ENCODE data around the gene ACBD3. TPM values are rescaled to one million over a fixed set of nuclear protein-coding genes. Genes with fewer than 3 reads are reported as not detected.
"Not testable (repeated sequence)": the region's sequence is repeated elsewhere in the genome, so short reads cannot be mapped to it uniquely, and the experiment has no call there.

ACBD3 gene
- total RNA-seq, 2 experiments from 2014 or later = 17.0 to 20.2 TPM

DNA sequence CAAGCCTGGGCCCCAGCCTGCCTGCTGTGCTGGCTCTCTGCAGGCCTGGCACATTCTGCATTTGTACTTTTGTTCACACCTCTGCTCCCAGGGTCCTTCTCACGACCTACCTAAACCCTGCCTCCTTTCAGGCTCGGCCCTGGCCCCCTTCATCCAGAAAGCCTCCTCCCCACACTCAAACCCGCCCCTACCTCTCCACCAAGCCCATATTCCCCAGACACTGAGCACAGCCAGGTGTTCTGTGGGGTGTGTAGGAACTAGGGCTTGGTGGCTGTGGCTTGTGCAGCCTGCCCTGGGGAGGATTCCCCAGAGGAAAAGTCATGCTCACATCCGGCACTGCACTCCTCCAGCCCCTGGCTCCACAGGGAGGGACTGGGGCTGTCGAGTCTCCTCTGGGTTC lies 28.7 kb upstream of the ACBD3 start:
- DNase-seq (no peak), ATAC-seq (no peak)
- no peaks in the 10 kb centered on the region for H3K9me3 Mint-ChIP-seq (ENCODE audit: low read depth)
- peaks cover 2% of the 10 kb centered on the region for H3K27me3 Mint-ChIP-seq
- no peaks in the 10 kb centered on the region for H3K36me3 Mint-ChIP-seq (ENCODE audit: low read depth)
- CTCF ChIA-PET = no interaction called here
- H3K27ac Mint-ChIP-seq = no peak overlapping the region
- H3K4me1 Mint-ChIP-seq = no peaks in the 10 kb centered on the region
- H3K4me3 Mint-ChIP-seq = no peak overlapping the region
- intact Hi-C loops (cut with DNase I, micrococcal nuclease) = no loop called here
- POLR2A ChIA-PET = no interaction called here

DNA sequence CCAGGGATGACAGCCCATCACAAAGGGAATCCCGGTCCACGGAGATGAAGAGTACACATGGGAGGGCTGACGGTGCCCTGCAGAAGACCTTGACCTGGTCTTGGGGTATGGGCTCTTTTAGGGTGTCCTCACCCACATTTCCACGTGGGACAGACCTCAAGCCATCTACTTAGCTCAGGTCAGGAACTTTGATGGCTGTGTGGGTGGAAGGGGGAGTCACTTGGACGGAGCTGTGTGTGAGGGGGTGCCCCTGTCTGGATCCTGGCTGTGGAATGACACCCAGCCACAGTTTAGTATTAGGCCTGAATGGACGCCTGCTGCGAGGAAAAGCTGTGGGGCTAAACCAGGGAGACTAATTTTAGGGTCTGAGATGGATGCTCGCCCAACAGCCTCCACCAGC lies 26.0 kb upstream of the ACBD3 start:
- ATAC-seq = no peak

DNA sequence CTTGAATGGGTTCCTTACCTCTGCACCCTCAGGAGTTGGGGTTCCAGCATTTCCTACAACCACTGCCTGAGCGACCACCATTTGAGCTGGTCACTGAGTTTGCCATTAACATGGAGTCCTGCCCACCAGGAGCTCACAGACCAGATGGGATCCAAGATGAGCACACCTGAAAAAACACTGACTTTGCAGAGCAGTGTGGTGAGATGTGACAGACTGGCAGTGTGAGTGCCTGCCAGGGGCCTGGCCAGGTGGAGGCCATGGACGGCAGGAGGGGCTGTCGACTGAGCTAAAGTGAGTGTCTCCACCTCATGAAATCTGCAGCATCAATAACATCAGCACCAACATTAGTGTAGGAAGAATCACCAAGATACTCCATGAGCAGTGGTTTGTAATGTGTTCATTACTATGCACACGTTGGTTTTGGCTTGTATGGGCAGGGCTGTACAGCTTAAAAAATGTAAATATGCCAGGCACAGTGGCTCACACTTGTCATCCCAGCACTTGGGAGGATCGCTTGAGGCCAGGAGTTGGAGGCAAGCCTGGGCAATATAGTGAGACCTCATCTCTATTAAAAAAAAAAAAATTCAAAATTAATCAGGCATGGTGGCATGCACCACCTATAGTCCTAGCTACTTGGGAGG lies 24.8 kb upstream of the ACBD3 start:
- DNase-seq = no peak
- Mint-ChIP-seq H3K27ac (no peak overlapping the region), H3K4me1 (no peaks in the 10 kb centered on the region), H3K27me3 (no peaks in the 10 kb centered on the region), H3K36me3 (ENCODE audit: low read depth) (no peaks in the 10 kb centered on the region), H3K4me3 (no peak overlapping the region), H3K9me3 (ENCODE audit: low read depth) (no peaks in the 10 kb centered on the region)
- no peak for ATAC-seq
- ChIA-PET CTCF (interaction anchor here (0.6 to 2.1 kb wide), 5 partner anchors 12 to 122 kb away, joined by 3 to 12 read pairs (median 4); no protein-coding TSS in a partner anchor), POLR2A (interaction anchor here (0.6 to 1.0 kb wide), 4 partner anchors 19 to 737 kb away, joined by 3 to 8 read pairs (median 4); no protein-coding TSS in a partner anchor)
- intact Hi-C loops (cut with DNase I, micrococcal nuclease) = no loop called here

More for the DNA sequence above, 26.0 kb upstream of the ACBD3 start:
- Mint-ChIP-seq H3K9me3 (ENCODE audit: low read depth) (no peaks in the 10 kb centered on the region), H3K27ac (no peak overlapping the region), H3K27me3 (no peaks in the 10 kb centered on the region), H3K4me3 (no peak overlapping the region), H3K36me3 (ENCODE audit: low read depth) (no peaks in the 10 kb centered on the region), H3K4me1 (no peaks in the 10 kb centered on the region)
- intact Hi-C loops (cut with DNase I, micrococcal nuclease) = no loop called here
- CTCF ChIA-PET = interaction anchor here (1.1 kb wide), 1 partner anchor 10 kb away, joined by 3 read pairs; no protein-coding TSS in a partner anchor
- no peak for DNase-seq
- POLR2A ChIA-PET = no interaction called here

DNA sequence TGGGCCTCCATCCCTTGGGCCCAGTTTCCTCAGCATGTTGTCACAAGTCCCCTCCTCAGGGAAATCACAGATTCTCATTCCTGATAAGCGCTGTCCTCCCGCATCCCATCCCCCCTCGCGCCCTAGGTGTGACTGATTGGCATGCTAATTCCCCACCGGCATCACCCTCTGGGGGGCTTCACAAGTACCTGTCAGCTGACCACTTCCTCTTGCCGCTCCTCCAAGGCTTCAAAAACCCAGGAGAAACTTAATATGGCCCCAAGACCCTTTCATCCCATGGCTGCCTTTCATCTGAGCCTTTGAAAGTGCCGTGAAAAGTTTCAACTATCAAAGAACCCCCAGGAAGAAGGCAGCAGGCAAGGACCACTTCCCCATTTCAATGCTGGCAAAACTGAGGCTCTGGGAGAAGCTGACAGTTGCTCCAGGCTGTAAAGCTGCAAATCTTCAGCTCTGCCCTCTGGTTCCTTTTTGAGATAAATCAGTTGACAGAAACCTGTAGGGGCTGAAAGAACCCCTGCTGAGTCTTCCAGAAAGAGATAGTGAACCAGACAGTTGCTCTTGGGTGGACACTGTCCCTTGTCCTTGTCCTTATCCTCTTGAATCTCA lies 24.1 kb upstream of the ACBD3 start:
- no peak for DNase-seq
- intact Hi-C loops (cut with DNase I, micrococcal nuclease) = no loop called here

DNA sequence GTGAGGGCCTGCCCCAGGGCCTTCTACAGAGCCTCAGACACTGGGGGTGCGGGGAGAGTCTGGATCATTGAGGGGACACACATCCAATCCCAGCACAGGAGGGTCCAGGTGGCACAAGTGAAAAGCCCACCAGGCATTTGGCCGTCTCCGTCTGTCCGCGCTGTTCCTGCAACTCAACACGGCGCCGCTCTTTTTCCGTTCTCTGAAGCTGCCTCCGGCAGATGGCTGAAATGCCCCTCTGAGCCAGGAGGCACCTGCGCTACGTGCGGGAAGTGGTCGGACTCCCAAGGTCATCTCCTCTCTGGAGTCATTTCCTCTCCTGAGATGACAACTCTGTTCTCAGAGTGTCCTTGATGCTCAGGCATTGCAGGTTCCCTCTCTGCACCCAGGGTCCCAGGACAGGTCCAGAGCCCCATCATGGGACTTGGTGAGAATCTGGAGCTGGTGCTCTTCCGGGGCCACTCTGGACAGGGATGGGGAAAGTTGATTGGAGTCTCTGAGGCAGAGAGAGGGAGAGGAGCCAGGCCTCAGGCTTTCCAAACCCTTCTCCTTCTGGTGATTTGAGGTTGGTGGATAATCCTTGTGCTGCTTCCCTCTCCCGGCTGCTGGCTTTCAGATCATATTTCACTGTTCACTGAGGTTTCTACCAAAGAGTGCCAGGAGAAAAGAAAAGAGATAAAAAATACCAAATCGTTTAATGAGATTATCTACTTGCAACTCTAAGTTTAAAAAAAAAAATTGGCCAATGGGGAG lies 22.9 kb upstream of the ACBD3 start:
- no peak overlapping the region for H3K27ac Mint-ChIP-seq
- POLR2A ChIA-PET = interaction anchor here (0.5 kb wide), 1 partner anchor 150 kb away, joined by 4 read pairs; no protein-coding TSS in a partner anchor
- CTCF ChIA-PET = interaction anchor here (1.7 kb wide), 1 partner anchor 84 kb away, joined by 9 read pairs; no protein-coding TSS in a partner anchor

More for the DNA sequence above, 24.1 kb upstream of the ACBD3 start:
- Mint-ChIP-seq H3K4me1 (no peaks in the 10 kb centered on the region), H3K9me3 (ENCODE audit: low read depth) (no peaks in the 10 kb centered on the region), H3K27me3 (no peaks in the 10 kb centered on the region), H3K27ac (no peak overlapping the region), H3K36me3 (ENCODE audit: low read depth) (no peaks in the 10 kb centered on the region), H3K4me3 (no peak overlapping the region)
- ChIA-PET POLR2A (interaction anchor here (0.6 to 1.0 kb wide), 3 partner anchors 85 to 146 kb away, joined by 3 to 4 read pairs (median 3); no protein-coding TSS in a partner anchor), CTCF (interaction anchor here (0.6 to 2.1 kb wide), 4 partner anchors 14 to 123 kb away, joined by 3 to 12 read pairs (median 4); no protein-coding TSS in a partner anchor)
- ATAC-seq = no peak

DNA sequence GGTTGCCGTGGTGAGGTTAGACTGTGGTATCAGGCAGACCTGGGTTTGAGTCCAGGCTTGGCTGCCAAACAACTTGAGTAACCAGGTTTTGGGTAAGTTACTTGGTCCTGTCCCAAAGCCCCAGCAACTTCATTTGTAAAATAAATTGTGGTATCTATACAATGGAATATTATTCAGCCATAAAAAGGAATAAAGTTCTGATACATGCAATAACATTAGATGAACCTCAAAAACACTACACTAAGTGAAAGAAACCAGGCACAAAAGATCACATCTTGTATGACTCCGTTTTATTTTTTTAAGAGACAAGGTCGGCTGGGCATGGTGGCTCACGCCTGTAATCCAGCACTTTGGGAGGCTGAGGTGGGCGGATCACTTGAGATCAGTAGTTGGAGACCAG lies 20.5 kb upstream of the ACBD3 start:
- Mint-ChIP-seq H3K4me1 (no peaks in the 10 kb centered on the region), H3K4me3 (no peak overlapping the region), H3K27ac (no peak overlapping the region), H3K27me3 (peaks cover 2% of the 10 kb centered on the region), H3K36me3 (ENCODE audit: low read depth) (no peaks in the 10 kb centered on the region), H3K9me3 (ENCODE audit: low read depth) (no peaks in the 10 kb centered on the region)
- DNase-seq (no peak), ATAC-seq (no peak)
- ChIA-PET CTCF (interaction anchor here (1.0 kb wide), 1 partner anchor 142 kb away, joined by 3 read pairs; no protein-coding TSS in a partner anchor), POLR2A (no interaction called here)
- intact Hi-C loops (cut with DNase I, micrococcal nuclease) = no loop called here

More for the DNA sequence above, 22.9 kb upstream of the ACBD3 start:
- no peak for DNase-seq
- no peak for ATAC-seq
- Mint-ChIP-seq H3K4me1 (no peaks in the 10 kb centered on the region), H3K36me3 (ENCODE audit: low read depth) (no peaks in the 10 kb centered on the region), H3K4me3 (no peak overlapping the region), H3K9me3 (ENCODE audit: low read depth) (no peaks in the 10 kb centered on the region), H3K27me3 (no peaks in the 10 kb centered on the region)
- intact Hi-C loops (cut with DNase I, micrococcal nuclease) = no loop called here

DNA sequence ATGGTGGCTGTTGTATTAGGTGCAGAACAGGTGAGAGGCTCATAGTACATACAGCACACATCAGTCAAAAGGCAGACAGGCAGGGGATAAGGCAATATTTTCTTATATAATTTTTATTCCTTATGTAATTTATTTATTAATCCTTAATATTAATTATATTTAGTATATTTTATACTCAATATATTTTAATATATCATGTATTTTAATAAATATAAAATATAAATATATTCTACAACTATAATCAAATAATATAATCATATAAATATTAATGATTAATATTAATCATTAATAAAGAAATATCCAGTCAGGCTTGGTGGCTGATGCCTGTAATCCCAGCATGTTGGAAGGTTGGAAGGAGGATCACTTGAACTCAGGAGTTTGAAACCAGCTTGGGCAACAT lies 17.7 kb upstream of the ACBD3 start:
- Mint-ChIP-seq H3K36me3 (ENCODE audit: low read depth) (no peaks in the 10 kb centered on the region), H3K9me3 (ENCODE audit: low read depth) (no peaks in the 10 kb centered on the region), H3K27me3 (peaks cover 2% of the 10 kb centered on the region), H3K27ac (no peak overlapping the region), H3K4me3 (no peak overlapping the region), H3K4me1 (no peaks in the 10 kb centered on the region)
- intact Hi-C loops (cut with DNase I, micrococcal nuclease) = no loop called here
- no peak for DNase-seq
- ATAC-seq = no peak
- ChIA-PET POLR2A (no interaction called here), CTCF (no interaction called here)

DNA sequence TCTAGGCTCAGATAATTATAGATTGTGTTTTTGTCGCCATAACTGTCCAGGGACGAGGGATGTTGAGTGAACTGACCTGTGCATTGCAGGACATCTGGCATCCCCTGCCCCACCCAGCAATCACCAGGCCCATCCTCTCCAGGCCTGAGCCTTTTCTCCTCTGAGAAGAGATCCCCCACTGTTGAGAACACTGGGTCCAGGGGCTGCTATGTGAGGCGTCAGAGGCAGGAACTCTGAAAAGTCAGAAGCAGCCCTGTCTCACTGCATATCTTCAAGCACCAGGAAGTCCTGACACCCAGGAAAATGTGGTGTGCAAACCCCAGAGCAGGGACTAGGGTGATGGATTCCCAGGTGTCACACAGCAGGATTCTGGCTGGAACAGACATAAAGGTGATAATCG lies 17.1 kb upstream of the ACBD3 start:
- no peaks in the 10 kb centered on the region for H3K9me3 Mint-ChIP-seq (ENCODE audit: low read depth)
- H3K27ac Mint-ChIP-seq = no peak overlapping the region
- intact Hi-C loops (cut with DNase I, micrococcal nuclease) = no loop called here
- H3K4me1 Mint-ChIP-seq = no peaks in the 10 kb centered on the region
- no peak overlapping the region for H3K4me3 Mint-ChIP-seq
- POLR2A ChIA-PET = no interaction called here
- peaks cover 2% of the 10 kb centered on the region for H3K27me3 Mint-ChIP-seq
- CTCF ChIA-PET = no interaction called here
- DNase-seq = no peak
- no peak for ATAC-seq
- H3K36me3 Mint-ChIP-seq (ENCODE audit: low read depth) = no peaks in the 10 kb centered on the region

DNA sequence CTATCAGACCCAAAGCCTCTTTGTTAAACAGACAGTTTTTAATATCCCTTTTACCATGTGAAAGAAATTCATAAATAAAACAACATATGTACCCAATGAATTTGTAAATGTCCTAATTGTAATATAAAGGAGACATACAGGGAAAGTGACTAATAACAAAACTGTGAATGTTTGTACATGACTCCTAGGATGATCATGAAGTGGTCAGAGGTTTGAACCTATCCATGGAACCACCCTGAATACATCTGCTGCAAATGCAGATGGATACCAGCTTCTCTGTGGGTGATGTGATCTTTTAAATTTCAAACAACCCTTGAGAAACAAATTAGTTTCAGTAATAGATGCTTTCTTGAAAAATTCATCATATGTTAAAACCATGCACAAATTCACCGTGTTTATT lies 16.7 kb upstream of the ACBD3 start:
- intact Hi-C loops (cut with DNase I, micrococcal nuclease) = no loop called here
- H3K9me3 Mint-ChIP-seq (ENCODE audit: low read depth) = no peaks in the 10 kb centered on the region
- H3K4me1 Mint-ChIP-seq = no peaks in the 10 kb centered on the region
- peak; percentile 58 for ATAC-seq
- peaks cover 2% of the 10 kb centered on the region for H3K27me3 Mint-ChIP-seq
- H3K36me3 Mint-ChIP-seq (ENCODE audit: low read depth) = no peaks in the 10 kb centered on the region
- no peak overlapping the region for H3K4me3 Mint-ChIP-seq
- no peak for DNase-seq
- ChIA-PET POLR2A (interaction anchor here (0.9 kb wide), 1 partner anchor 104 kb away, joined by 3 read pairs; no protein-coding TSS in a partner anchor), CTCF (no interaction called here)
- H3K27ac Mint-ChIP-seq = no peak overlapping the region

DNA sequence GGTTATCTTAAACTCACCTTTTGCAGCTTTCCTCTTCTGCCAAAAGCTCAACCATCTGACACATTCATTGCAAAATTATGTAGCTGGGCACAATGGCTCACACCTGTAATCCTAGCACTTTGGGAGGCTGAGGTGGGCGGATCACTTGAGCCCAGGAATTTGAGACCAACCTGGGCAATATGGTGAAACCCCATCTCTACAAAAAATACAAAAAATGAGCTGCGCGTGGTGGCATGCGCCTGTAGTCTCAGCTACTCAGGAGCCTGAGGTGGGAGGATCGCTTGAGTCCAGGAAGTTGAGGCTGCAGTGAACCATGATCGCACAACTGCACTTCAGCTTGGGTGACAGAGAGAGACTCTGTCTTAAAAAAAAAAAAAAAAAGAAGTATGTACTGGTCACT lies 16.1 kb upstream of the ACBD3 start:
- POLR2A ChIA-PET = interaction anchor here (0.9 kb wide), 1 partner anchor 105 kb away, joined by 3 read pairs; no protein-coding TSS in a partner anchor
- intact Hi-C loops (cut with DNase I, micrococcal nuclease); H3K4me3 Mint-ChIP-seq: not testable (repeated sequence)

DNA sequence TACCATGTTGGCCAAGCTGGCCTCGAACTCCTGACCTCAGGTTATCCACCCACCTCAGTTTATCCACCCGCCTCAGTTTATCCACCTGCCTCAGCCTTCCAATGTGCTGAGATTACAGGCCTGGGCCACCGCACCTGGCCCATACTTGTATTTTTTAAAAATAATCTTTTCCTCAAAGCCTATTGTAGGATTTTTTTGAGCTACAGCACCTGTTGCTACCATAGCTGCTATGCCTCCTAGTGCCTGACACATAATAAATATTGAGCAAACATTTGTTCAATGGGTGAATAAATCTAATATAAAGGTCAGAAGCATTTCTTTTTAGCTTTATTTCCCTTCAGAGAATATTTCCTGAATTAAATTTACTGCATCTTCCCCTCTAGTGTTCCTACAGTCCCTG lies 15.7 kb upstream of the ACBD3 start:
- CTCF ChIA-PET = interaction anchor here (0.8 to 1.0 kb wide), 4 partner anchors 10 to 342 kb away, joined by 3 to 4 read pairs (median 3); no protein-coding TSS in a partner anchor
- peaks cover 2% of the 10 kb centered on the region for H3K27me3 Mint-ChIP-seq
- ATAC-seq = no peak
- no peak overlapping the region for H3K4me3 Mint-ChIP-seq
- H3K36me3 Mint-ChIP-seq (ENCODE audit: low read depth) = no peaks in the 10 kb centered on the region
- no peaks in the 10 kb centered on the region for H3K4me1 Mint-ChIP-seq
- H3K27ac Mint-ChIP-seq = no peak overlapping the region
- POLR2A ChIA-PET = interaction anchor here (0.9 kb wide), 1 partner anchor 105 kb away, joined by 3 read pairs; no protein-coding TSS in a partner anchor
- no peaks in the 10 kb centered on the region for H3K9me3 Mint-ChIP-seq (ENCODE audit: low read depth)
- DNase-seq = no peak
- intact Hi-C loops (cut with DNase I, micrococcal nuclease) = no loop called here

More for the DNA sequence above, 16.1 kb upstream of the ACBD3 start:
- H3K36me3 Mint-ChIP-seq (ENCODE audit: low read depth); H3K27ac Mint-ChIP-seq; ATAC-seq; DNase-seq; H3K4me1 Mint-ChIP-seq; H3K9me3 Mint-ChIP-seq (ENCODE audit: low read depth); H3K27me3 Mint-ChIP-seq: not testable (repeated sequence)
- CTCF ChIA-PET = interaction anchor here (0.8 to 1.0 kb wide), 4 partner anchors 10 to 341 kb away, joined by 3 to 4 read pairs (median 3); no protein-coding TSS in a partner anchor
